H9 (cell line): ENCODE data around the gene AKAP12. TPM values are rescaled to one million over a fixed set of nuclear protein-coding genes. Genes with fewer than 3 reads are reported as not detected.

Source experiments
- DNase-seq: peaks from one replicate; pipeline ENCODE4 v3.0.0-alpha.2; 2017
- H2AFZ ChIP-seq: one replicate; pipeline ENCODE4 v1.6.1; 2013; ENCODE audit warnings: mild to moderate bottlenecking, low read length, control low read depth, moderate library complexity
- H2AK5ac ChIP-seq: 2 replicates; pipeline ENCODE4 v1.6.1; 2013; ENCODE audit warnings: low read length, control low read depth, mixed read lengths; ENCODE audit not compliant: insufficient read length
- H2BK120ac ChIP-seq: one replicate; pipeline ENCODE4 v1.6.1; 2013; ENCODE audit warnings: low read depth, mild to moderate bottlenecking, low read length, control low read depth, inconsistent platforms; ENCODE audit not compliant: poor library complexity, severe bottlenecking
- H2BK12ac ChIP-seq: 2 replicates; pipeline ENCODE4 v1.6.1; 2013; ENCODE audit warnings: low read length, control low read depth, mixed read lengths, low read depth; ENCODE audit not compliant: insufficient read length
- H2BK15ac ChIP-seq: 2 replicates; pipeline ENCODE4 v1.6.1; 2013; ENCODE audit warnings: low read depth, low read length, control low read depth
- H2BK20ac ChIP-seq: one replicate; pipeline ENCODE4 v1.6.1; 2013; ENCODE audit warnings: low read depth, mild to moderate bottlenecking, low read length, control low read depth, inconsistent platforms; ENCODE audit not compliant: poor library complexity, severe bottlenecking
- H2BK5ac ChIP-seq: 2 replicates; pipeline ENCODE4 v1.6.1; 2013; ENCODE audit warnings: low read length, control low read depth, mixed read lengths; ENCODE audit not compliant: insufficient read length
- H3K14ac ChIP-seq: 2 replicates; pipeline ENCODE4 v1.6.1; 2013; ENCODE audit warnings: low read length, control low read depth; ENCODE audit not compliant: insufficient read depth
- H3K18ac ChIP-seq: 2 replicates; pipeline ENCODE4 v1.6.1; 2013; ENCODE audit warnings: low read depth, mild to moderate bottlenecking, mixed read lengths, low read length, control low read depth; ENCODE audit not compliant: insufficient read length
- H3K23ac ChIP-seq: 2 replicates; pipeline ENCODE4 v1.6.1; 2013; ENCODE audit warnings: low read length, control low read depth, mixed read lengths, low read depth; ENCODE audit not compliant: insufficient read length
- H3K23me2 ChIP-seq: 2 replicates; pipeline ENCODE4 v1.6.1; 2013; ENCODE audit warnings: low read depth, mild to moderate bottlenecking, mixed read lengths, low read length, control low read depth; ENCODE audit not compliant: insufficient read length, poor library complexity, severe bottlenecking
- H3K27ac ChIP-seq: 2 replicates; pipeline ENCODE4 v1.5.1; 2013; ENCODE audit warnings: low read length, control low read depth, mixed read lengths, low read depth; ENCODE audit not compliant: insufficient read length
- H3K27me3 ChIP-seq: 2 replicates; pipeline ENCODE4 v1.6.1; 2013; ENCODE audit warnings: low read length, control low read depth, inconsistent platforms; ENCODE audit not compliant: insufficient read depth
- H3K4ac ChIP-seq: 2 replicates; pipeline ENCODE4 v1.6.1; 2013; ENCODE audit warnings: low read depth, mild to moderate bottlenecking, control low read depth, inconsistent platforms, low read length, moderate library complexity
- H3K4me1 ChIP-seq: 2 replicates; pipeline ENCODE4 v1.6.1; 2013; ENCODE audit warnings: low read length, control low read depth, inconsistent platforms; ENCODE audit not compliant: insufficient read depth
- H3K4me2 ChIP-seq: 2 replicates; pipeline ENCODE4 v1.6.1; 2013; ENCODE audit warnings: low read length, control low read depth, mixed read lengths; ENCODE audit not compliant: insufficient read length, insufficient read depth
- H3K56ac ChIP-seq: 2 replicates; pipeline ENCODE4 v1.6.1; 2013; ENCODE audit warnings: low read depth, mild to moderate bottlenecking, mixed read lengths, low read length, control low read depth; ENCODE audit not compliant: insufficient read length
- H3K79me1 ChIP-seq: 2 replicates; pipeline ENCODE4 v1.6.1; 2013; ENCODE audit warnings: low read depth, mild to moderate bottlenecking, moderate library complexity, low read length, control low read depth, inconsistent platforms; ENCODE audit not compliant: insufficient read depth, poor library complexity, severe bottlenecking
- H3K79me2 ChIP-seq: 2 replicates; pipeline ENCODE4 v1.6.1; 2013; ENCODE audit warnings: low read length, control low read depth, inconsistent platforms; ENCODE audit not compliant: insufficient read depth
- H3K9ac ChIP-seq: 2 replicates; pipeline ENCODE4 v1.6.1; 2013; ENCODE audit warnings: low read length, control low read depth, mixed read lengths; ENCODE audit not compliant: insufficient read length; ENCODE audit errors: extremely low read depth
- H3K9me3 ChIP-seq: one replicate; pipeline ENCODE4 v1.6.1; 2013; ENCODE audit warnings: low read depth, low read length, inconsistent platforms; ENCODE audit not compliant: control insufficient read depth
- H3T11ph ChIP-seq: one replicate; pipeline ENCODE4 v1.6.1; 2013; ENCODE audit warnings: mild to moderate bottlenecking, low read length, control low read depth, inconsistent platforms
- H4K20me1 ChIP-seq: one replicate; pipeline ENCODE4 v1.6.1; 2013; ENCODE audit not compliant: control insufficient read depth, insufficient read length, insufficient read depth
- H4K5ac ChIP-seq: 2 replicates; pipeline ENCODE4 v1.6.1; 2013; ENCODE audit warnings: low read depth, mild to moderate bottlenecking, mixed read lengths, low read length, control low read depth; ENCODE audit not compliant: insufficient read length
- H4K8ac ChIP-seq: replicated peaks from 2 replicates; pipeline ENCODE4 v1.6.1; 2013; ENCODE audit warnings: low read length, control low read depth, mixed read lengths, low read depth; ENCODE audit not compliant: insufficient read length
- H4K91ac ChIP-seq: 2 replicates; pipeline ENCODE4 v1.6.1; 2013; ENCODE audit warnings: low read depth, mild to moderate bottlenecking, moderate library complexity, mixed read lengths, low read length, control low read depth; ENCODE audit not compliant: insufficient read length
- H3K27ac Mint-ChIP-seq, 3 experiments: 2 replicates in 2 of 3; 3 replicates in 1 of 3; pipeline ENCODE4 v1.8.0; 2020 to 2021; ENCODE audit warnings: mixed read lengths in 3 of 3, mild to moderate bottlenecking in 1 of 3, moderate library complexity in 1 of 3
- H3K27me3 Mint-ChIP-seq: 2 replicates; pipeline ENCODE4 v1.8.0; 2021; ENCODE audit warnings: low read depth, mild to moderate bottlenecking, moderate library complexity, mixed read lengths
- H3K36me3 Mint-ChIP-seq, 3 experiments: 2 replicates in 2 of 3; 3 replicates in 1 of 3; pipeline ENCODE4 v1.8.0; 2020 to 2021; ENCODE audit warnings: low read depth in 3 of 3, mixed read lengths in 3 of 3; ENCODE audit not compliant: insufficient read depth in 1 of 3
- H3K4me1 Mint-ChIP-seq, 2 experiments: 2 replicates each; pipeline ENCODE4 v1.8.0; 2020; ENCODE audit warnings: mixed read lengths in 2 of 2
- H3K4me3 Mint-ChIP-seq, 2 experiments: 2 replicates in 1 of 2; 3 replicates in 1 of 2; pipeline ENCODE4 v1.8.0; 2020 to 2021; ENCODE audit warnings: mild to moderate bottlenecking in 2 of 2, mixed read lengths in 2 of 2, moderate library complexity in 1 of 2
- H3K9me3 Mint-ChIP-seq, 2 experiments: 2 replicates in 1 of 2; 3 replicates in 1 of 2; pipeline ENCODE4 v1.8.0; 2020; ENCODE audit warnings: mild to moderate bottlenecking in 2 of 2, mixed read lengths in 2 of 2, moderate library complexity in 1 of 2
- total RNA-seq: library from RNA; stranded (reverse); gene quantifications from 2 replicates; pipeline ENCODE4 v1.2.1, GENCODE V29; 2021
- TF ChIP-seq, protein P1 (sequence below): fragments of 200-600 bp; sonication (generic); conservative IDR thresholded peaks from 3 replicates; pipeline ENCODE4 v1.8.0; 2021; ENCODE audit warnings: antibody characterized with exemption, mild to moderate bottlenecking

AKAP12 gene
- total RNA-seq, 1 experiment from 2014 or later: 52.3 TPM

DNA sequence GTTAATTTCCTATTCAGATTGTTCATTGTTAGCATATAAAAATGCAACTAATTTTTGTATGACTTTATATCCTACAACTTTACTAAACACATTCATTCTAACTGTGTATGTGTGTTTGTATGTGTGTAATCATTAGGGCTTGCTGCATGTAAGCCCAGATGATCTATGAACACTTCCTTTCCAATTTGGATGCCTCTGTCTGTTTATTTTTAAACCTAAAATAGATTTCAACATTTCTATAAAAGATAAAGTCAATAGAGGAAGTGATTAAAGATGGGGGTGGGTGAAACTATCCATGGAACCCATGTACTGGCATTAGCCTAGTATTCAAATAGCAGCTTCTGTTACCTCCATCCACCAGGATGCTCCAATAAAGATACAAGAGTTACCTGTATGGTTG lies 15.7 kb upstream of the AKAP12 start:
- H3T11ph ChIP-seq: no peak overlapping the region
- TF ChIP-seq, protein P1, sequence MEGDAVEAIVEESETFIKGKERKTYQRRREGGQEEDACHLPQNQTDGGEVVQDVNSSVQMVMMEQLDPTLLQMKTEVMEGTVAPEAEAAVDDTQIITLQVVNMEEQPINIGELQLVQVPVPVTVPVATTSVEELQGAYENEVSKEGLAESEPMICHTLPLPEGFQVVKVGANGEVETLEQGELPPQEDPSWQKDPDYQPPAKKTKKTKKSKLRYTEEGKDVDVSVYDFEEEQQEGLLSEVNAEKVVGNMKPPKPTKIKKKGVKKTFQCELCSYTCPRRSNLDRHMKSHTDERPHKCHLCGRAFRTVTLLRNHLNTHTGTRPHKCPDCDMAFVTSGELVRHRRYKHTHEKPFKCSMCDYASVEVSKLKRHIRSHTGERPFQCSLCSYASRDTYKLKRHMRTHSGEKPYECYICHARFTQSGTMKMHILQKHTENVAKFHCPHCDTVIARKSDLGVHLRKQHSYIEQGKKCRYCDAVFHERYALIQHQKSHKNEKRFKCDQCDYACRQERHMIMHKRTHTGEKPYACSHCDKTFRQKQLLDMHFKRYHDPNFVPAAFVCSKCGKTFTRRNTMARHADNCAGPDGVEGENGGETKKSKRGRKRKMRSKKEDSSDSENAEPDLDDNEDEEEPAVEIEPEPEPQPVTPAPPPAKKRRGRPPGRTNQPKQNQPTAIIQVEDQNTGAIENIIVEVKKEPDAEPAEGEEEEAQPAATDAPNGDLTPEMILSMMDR: no peak
- no peak overlapping the region for H2BK20ac ChIP-seq
- H2AK5ac ChIP-seq: no peak overlapping the region
- H3K4me2 ChIP-seq: no peak overlapping the region
- no peak overlapping the region for H2BK120ac ChIP-seq
- no peaks in the 10 kb centered on the region for H3K27me3 ChIP-seq
- H4K8ac ChIP-seq: no peak overlapping the region
- H2BK5ac ChIP-seq: no peak overlapping the region
- no peaks in the 10 kb centered on the region for H3K4me1 ChIP-seq
- H2BK15ac ChIP-seq: no peak overlapping the region
- no peak overlapping the region for H2BK12ac ChIP-seq
- H3K79me1 ChIP-seq: no peaks in the 10 kb centered on the region
- no peaks in the 10 kb centered on the region for H3K23me2 ChIP-seq
- H3K27ac Mint-ChIP-seq: no peak overlapping the region
- H4K20me1 ChIP-seq: no peaks in the 10 kb centered on the region
- H3K27ac ChIP-seq: no peak overlapping the region
- no peaks in the 10 kb centered on the region for H3K36me3 Mint-ChIP-seq
- H3K4ac ChIP-seq: no peak overlapping the region
- H3K9me3 ChIP-seq: no peaks in the 10 kb centered on the region
- no peak overlapping the region for H4K91ac ChIP-seq
- no peak for DNase-seq
- no peak overlapping the region for H3K4me3 Mint-ChIP-seq
- H2AFZ ChIP-seq: no peak overlapping the region
- H3K4me1 Mint-ChIP-seq: peaks cover 1 to 4% of the 10 kb centered on the region in 2 experiments; a peak in 3 of 4 replicates
- H3K56ac ChIP-seq: no peak overlapping the region
- no peak overlapping the region for H3K14ac ChIP-seq
- no peak overlapping the region for H3K23ac ChIP-seq
- H3K18ac ChIP-seq: no peak overlapping the region
- H3K79me2 ChIP-seq: no peaks in the 10 kb centered on the region
- no peak overlapping the region for H3K9ac ChIP-seq
- H3K27me3 Mint-ChIP-seq: no peaks in the 10 kb centered on the region
- no peaks in the 10 kb centered on the region for H3K9me3 Mint-ChIP-seq
- no peak overlapping the region for H4K5ac ChIP-seq
